ENCODE data around the gene COL1A1. TPM values are rescaled to one million over a fixed set of nuclear protein-coding genes. Genes with fewer than 3 reads are reported as not detected.

The COL1A1 gene
- total RNA-seq, 1 experiment from 2014 or later: 104 TPM

DNA sequence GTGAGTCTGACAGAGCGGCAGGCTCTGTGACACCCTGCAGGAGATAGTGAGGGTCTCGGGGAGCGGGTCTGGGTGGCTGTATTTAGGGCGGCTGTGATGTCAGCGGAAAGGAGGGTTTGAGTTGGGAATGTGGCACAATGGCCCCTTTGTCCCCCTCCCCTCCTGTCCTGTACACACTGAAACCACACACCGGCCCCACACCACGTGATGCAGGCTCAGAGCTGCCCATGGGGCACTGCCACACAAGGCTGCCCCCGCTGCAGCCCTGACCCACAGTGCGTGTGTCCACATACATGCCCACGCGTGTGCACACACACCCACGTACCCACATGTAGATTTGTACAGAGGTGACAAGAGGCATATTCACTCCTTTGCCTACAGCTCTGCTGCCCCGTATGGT lies 20.3 kb downstream of the COL1A1 start:
- Histone ChIP-seq H3K9ac (ENCODE audit: extremely low read depth, insufficient read length, low read length) (no peak overlapping the region), H3K23me2 (ENCODE audit: insufficient read length, low read depth, low read length, poor library complexity, severe bottlenecking) (peaks cover 4% of the 10 kb centered on the region), H3K4me2 (ENCODE audit: insufficient read depth, insufficient read length, low read length) (no peak overlapping the region)

More for the DNA sequence above, 20.3 kb downstream of the COL1A1 start:
- H4K5ac ChIP-seq (ENCODE audit: insufficient read length, low read depth, low read length): no peak overlapping the region
- TF ChIP-seq, protein P1, sequence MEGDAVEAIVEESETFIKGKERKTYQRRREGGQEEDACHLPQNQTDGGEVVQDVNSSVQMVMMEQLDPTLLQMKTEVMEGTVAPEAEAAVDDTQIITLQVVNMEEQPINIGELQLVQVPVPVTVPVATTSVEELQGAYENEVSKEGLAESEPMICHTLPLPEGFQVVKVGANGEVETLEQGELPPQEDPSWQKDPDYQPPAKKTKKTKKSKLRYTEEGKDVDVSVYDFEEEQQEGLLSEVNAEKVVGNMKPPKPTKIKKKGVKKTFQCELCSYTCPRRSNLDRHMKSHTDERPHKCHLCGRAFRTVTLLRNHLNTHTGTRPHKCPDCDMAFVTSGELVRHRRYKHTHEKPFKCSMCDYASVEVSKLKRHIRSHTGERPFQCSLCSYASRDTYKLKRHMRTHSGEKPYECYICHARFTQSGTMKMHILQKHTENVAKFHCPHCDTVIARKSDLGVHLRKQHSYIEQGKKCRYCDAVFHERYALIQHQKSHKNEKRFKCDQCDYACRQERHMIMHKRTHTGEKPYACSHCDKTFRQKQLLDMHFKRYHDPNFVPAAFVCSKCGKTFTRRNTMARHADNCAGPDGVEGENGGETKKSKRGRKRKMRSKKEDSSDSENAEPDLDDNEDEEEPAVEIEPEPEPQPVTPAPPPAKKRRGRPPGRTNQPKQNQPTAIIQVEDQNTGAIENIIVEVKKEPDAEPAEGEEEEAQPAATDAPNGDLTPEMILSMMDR (conservative IDR thresholded peaks at IDR 0.05): no peak
- H2AFZ ChIP-seq (ENCODE audit: low read length): no peak overlapping the region
- H4K91ac ChIP-seq (ENCODE audit: insufficient read length, low read depth, low read length): no peak overlapping the region
- H3K56ac ChIP-seq (ENCODE audit: insufficient read length, low read depth, low read length): no peak overlapping the region
- no peak overlapping the region for H2BK120ac ChIP-seq (ENCODE audit: low read depth, low read length, poor library complexity, severe bottlenecking)
- no peak overlapping the region for H4K8ac ChIP-seq (replicated peaks; ENCODE audit: insufficient read length, low read depth, low read length)
- Mint-ChIP-seq H3K4me1 (peaks cover 47 to 60% of the 10 kb centered on the region in 2 experiments), H3K9me3 (no peaks in the 10 kb centered on the region; a peak in 1 of 5 replicates), H3K27ac (no peak overlapping the region; a peak in 1 of 7 replicates), H3K36me3 (ENCODE audit: insufficient read depth in 1 of 3, low read depth in 3 of 3) (peaks cover 0 to 14% (median 11%) of the 10 kb centered on the region in 3 experiments; a peak in 5 of 7 replicates), H3K27me3 (ENCODE audit: low read depth) (peaks cover 3% of the 10 kb centered on the region), H3K4me3 (no peak overlapping the region)
- H3K4me1 ChIP-seq (ENCODE audit: insufficient read depth, low read length): peaks cover 2% of the 10 kb centered on the region; the same call in 1 of the 2 replicates
- H2BK20ac ChIP-seq (ENCODE audit: low read depth, low read length, poor library complexity, severe bottlenecking): no peak overlapping the region
- H2BK5ac ChIP-seq (ENCODE audit: insufficient read length, low read length): no peak overlapping the region
- no peaks in the 10 kb centered on the region for H3K79me1 ChIP-seq (ENCODE audit: insufficient read depth, low read depth, low read length, poor library complexity, severe bottlenecking)
- H2BK15ac ChIP-seq (ENCODE audit: low read depth, low read length): no peak overlapping the region
- H2AK5ac ChIP-seq (ENCODE audit: insufficient read length, low read length): no peak overlapping the region
- H4K20me1 ChIP-seq (ENCODE audit: control insufficient read depth, insufficient read depth, insufficient read length): no peaks in the 10 kb centered on the region
- no peak overlapping the region for H3K27ac ChIP-seq (ENCODE audit: insufficient read length, low read depth, low read length)
- WGBS (ENCODE audit: extremely low coverage, insufficient read length, low lambda C conversion rate): no CpG with 5 or more reads among the region's 13 CpGs
- no peak overlapping the region for H3K14ac ChIP-seq (ENCODE audit: insufficient read depth, low read length)
- no peaks in the 10 kb centered on the region for H3K79me2 ChIP-seq (ENCODE audit: insufficient read depth, low read length)
- no peak overlapping the region for H3K23ac ChIP-seq (ENCODE audit: insufficient read length, low read depth, low read length)
- H3K18ac ChIP-seq (ENCODE audit: insufficient read length, low read depth, low read length): no peak overlapping the region
- H3K27me3 ChIP-seq (ENCODE audit: insufficient read depth, low read length): no peaks in the 10 kb centered on the region
- no peak overlapping the region for H2BK12ac ChIP-seq (ENCODE audit: insufficient read length, low read depth, low read length)
- H3K9me3 ChIP-seq (ENCODE audit: control insufficient read depth, low read depth, low read length): no peaks in the 10 kb centered on the region
- no peak for DNase-seq
- no peak overlapping the region for H3T11ph ChIP-seq (ENCODE audit: low read length)
- H3K4ac ChIP-seq (ENCODE audit: low read depth, low read length): no peak overlapping the region

Data from H9 (cell line).